Kidney (tissue), 14 donors: ENCODE data around the gene CXorf38. TPM values are rescaled to one million over a fixed set of nuclear protein-coding genes. Genes with fewer than 3 reads are reported as not detected.

Experiments used
- DNase-seq, 5 donors: peaks; one replicate each; pipeline ENCODE4 v3.0.0-alpha.2; 2013 to 2020
- FAIRE-seq: peaks from 2 replicates; lab custom pipeline; 2012; peaks lifted over from hg19 to GRCh38; lab: Jason Lieb, UNC
- H3K27ac ChIP-seq, 2 donors: one replicate each; pipeline ENCODE4 v1.7.0; 2013; ENCODE audit warnings: low read depth in 2 of 2, low read length in 2 of 2, inconsistent platforms in 1 of 2
- H3K27me3 ChIP-seq: one replicate; pipeline ENCODE4 v1.7.1; 2013; ENCODE audit warnings: low read length, inconsistent platforms; ENCODE audit not compliant: control insufficient read depth, insufficient read depth
- H3K36me3 ChIP-seq, 3 donors: one replicate each; pipeline versions ENCODE4 v1.7.0 to v1.7.1; 2013; ENCODE audit warnings: low read length in 3 of 3, control low read depth in 1 of 3, inconsistent platforms in 1 of 3; ENCODE audit not compliant: insufficient read depth in 3 of 3, control insufficient read depth in 2 of 3
- H3K4me1 ChIP-seq, 3 donors: one replicate each; pipeline versions ENCODE4 v1.7.0 to v1.7.1; 2013; ENCODE audit warnings: low read length in 3 of 3, inconsistent platforms in 1 of 3, low read depth in 1 of 3; ENCODE audit not compliant: control insufficient read depth in 2 of 3, insufficient read depth in 2 of 3
- H3K4me3 ChIP-seq, 3 donors: one replicate each; pipeline versions ENCODE4 v1.7.0 to v1.8.1; 2013; ENCODE audit warnings: low read length in 3 of 3, control low read depth in 1 of 3, inconsistent platforms in 1 of 3
- H3K9ac ChIP-seq, 3 donors: one replicate each; pipeline versions ENCODE4 v1.7.0 to v1.7.1; 2013; ENCODE audit warnings: low read length in 3 of 3, control low read depth in 1 of 3, inconsistent platforms in 1 of 3
- H3K9me3 ChIP-seq, 3 donors: one replicate each; pipeline versions ENCODE4 v1.7.0 to v1.7.1; 2013; ENCODE audit warnings: low read length in 3 of 3, control low read depth in 1 of 3, inconsistent platforms in 1 of 3; ENCODE audit not compliant: control insufficient read depth in 2 of 3, insufficient read depth in 1 of 3
- intact Hi-C: fragments of 100-400 bp; cut with DNase I; formaldehyde crosslinking; loops from one replicate; pipeline ENCODE4 v1.11.1; 2022
- polyA plus RNA-seq: library from polyadenylated mRNA; stranded (reverse); fragments of 350-450 nt; fragmentation: Illumina TruSeq; extraction: RNeasy Lipid Tissue Mini Kit (QIAGEN cat#74804); gene quantifications from one replicate; pipeline ENCODE4 v1.2.3, GENCODE V29; 2014; ENCODE audit warnings: low read depth, low replicate concordance; ENCODE audit not compliant: insufficient read depth
- total RNA-seq: library from RNA; stranded (reverse); fragmentation: NEBNext Ultra II Directional; extraction: Animal tissue kit (Norgen Biotek cat#: 25700); gene quantifications from one replicate; pipeline ENCODE4 v1.2.1, GENCODE V29; 2021
- TF ChIP-seq, protein P1 (sequence below): IDR thresholded peaks from 3 replicates; pipeline ENCODE4 v1.5.1; 2012; ENCODE audit warnings: mild to moderate bottlenecking, moderate library complexity, borderline replicate concordance; ENCODE audit not compliant: insufficient read depth; ENCODE audit errors: extremely low read depth
- donor health status: control.
- donor health status: control.
- donor health status: control.
- donor health status: control.
- donor health status: control.
- donor health status: DM: yes; HTN: yes; CAD: no.
- donor health status: Normal renal cell carcinoma (clear cell type).

Gene CXorf38
- total and polyA plus RNA-seq, 2 donors from 2014 or later: 6.3 to 19.3 TPM

DNA sequence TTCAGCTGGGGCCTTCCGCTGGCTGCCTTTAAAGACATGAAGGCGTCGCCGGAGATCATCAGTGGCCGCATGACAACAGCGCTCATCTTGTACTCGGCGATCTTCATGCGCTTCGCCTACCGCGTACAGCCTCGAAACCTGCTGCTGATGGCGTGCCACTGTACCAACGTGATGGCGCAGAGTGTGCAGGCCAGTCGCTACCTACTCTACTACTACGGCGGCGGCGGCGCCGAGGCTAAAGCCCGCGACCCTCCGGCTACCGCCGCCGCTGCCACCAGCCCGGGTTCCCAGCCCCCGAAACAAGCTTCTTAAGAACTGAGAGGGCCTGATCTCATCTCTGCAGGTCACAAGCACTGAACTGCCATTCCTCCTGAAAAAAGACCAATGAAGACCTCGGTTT is 23.7 kb downstream of the CXorf38 start:
- DNase-seq: no peak
- Histone ChIP-seq H3K4me3 (no peak overlapping the region), H3K27ac (no peak overlapping the region), H3K9me3 (no peaks in the 10 kb centered on the region), H3K4me1 (peaks cover 0 to 4% (median 0%) of the 10 kb centered on the region in 3 donors), H3K36me3 (peaks cover 0 to 6% (median 3%) of the 10 kb centered on the region in 3 donors), H3K9ac (no peak overlapping the region), H3K27me3 (peaks cover 2% of the 10 kb centered on the region)
- intact Hi-C loops: no loop called here
- FAIRE-seq: no peak
- TF ChIP-seq, protein P1, sequence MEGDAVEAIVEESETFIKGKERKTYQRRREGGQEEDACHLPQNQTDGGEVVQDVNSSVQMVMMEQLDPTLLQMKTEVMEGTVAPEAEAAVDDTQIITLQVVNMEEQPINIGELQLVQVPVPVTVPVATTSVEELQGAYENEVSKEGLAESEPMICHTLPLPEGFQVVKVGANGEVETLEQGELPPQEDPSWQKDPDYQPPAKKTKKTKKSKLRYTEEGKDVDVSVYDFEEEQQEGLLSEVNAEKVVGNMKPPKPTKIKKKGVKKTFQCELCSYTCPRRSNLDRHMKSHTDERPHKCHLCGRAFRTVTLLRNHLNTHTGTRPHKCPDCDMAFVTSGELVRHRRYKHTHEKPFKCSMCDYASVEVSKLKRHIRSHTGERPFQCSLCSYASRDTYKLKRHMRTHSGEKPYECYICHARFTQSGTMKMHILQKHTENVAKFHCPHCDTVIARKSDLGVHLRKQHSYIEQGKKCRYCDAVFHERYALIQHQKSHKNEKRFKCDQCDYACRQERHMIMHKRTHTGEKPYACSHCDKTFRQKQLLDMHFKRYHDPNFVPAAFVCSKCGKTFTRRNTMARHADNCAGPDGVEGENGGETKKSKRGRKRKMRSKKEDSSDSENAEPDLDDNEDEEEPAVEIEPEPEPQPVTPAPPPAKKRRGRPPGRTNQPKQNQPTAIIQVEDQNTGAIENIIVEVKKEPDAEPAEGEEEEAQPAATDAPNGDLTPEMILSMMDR: no peak

DNA sequence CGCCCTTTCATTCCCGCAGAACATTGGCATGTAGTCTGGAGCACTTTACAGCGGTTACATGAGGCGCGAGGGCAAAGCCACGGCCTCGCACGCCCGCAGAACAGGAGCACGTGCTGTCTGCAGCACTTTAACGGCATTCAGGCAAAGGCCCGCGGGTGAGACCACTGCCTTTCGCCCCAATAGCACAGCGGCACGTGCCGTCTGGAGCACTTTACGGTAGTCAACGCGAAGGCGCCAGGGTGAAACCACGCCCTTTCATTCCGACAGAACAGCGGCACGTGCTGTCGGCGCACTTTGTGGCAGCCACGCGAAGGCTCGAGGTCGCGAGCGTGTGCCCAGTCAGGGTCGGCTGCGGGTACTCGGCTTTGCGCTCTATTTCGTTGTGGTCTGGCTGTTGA is 24.2 kb downstream of the CXorf38 start, which contains the start of gene MPC1L:
Gene MPC1L (plus strand): TSS at position 290 of the 398 bp plus-strand sequence. CDS start 138 bp downstream, outside the sequence.
- H3K9me3 ChIP-seq: no peaks in the 10 kb centered on the region
- TF ChIP-seq, protein P1: no peak
- no peak within 1 kb of the TSS for H3K9ac ChIP-seq
- FAIRE-seq (no peak), DNase-seq (no peak)
- peaks cover 2% of the 10 kb centered on the region for H3K27me3 ChIP-seq
- H3K4me1 ChIP-seq: peaks cover 0 to 4% (median 0%) of the 10 kb centered on the region in 3 donors
- H3K27ac ChIP-seq: no peak within 1 kb of the TSS
- intact Hi-C loops: no loop called here
- peak within 1 kb of the TSS in 2 of 3 donors; percentile 17 to 34 for H3K4me3 ChIP-seq
- peaks cover 0 to 3% (median 0%) of the 10 kb centered on the region in 3 donors for H3K36me3 ChIP-seq

DNA sequence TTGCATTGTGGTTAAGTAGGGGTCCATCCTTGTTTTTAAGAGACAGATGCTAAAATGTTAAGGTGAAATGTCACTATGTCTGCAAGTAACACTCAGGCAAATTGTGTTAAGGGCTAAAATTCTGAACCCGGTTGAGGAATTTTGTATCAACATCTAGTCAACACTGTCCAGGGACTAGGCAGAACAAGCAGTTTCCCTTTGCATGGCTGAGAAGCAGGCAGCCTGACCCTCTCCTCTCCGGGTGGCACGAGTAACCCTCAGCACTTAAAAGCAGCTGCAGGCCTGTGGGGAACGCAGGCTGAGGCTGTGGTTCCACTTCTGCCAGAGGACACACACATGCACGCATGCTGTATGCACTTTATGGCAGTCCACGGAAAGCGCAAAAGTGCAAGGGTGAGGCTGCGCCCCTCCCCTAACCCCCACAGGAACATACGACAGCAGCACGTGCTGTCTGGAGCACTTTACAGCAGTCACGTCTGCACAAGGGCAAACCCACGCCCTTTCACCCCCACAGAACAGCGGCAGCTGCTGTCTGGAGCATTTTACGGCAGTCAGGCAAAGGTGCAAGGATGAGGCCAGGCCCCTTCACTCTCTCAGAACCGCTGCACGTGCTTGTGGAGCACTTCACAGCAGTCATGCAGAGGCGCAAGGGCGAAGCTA is 24.8 kb downstream of the CXorf38 start:
- Histone ChIP-seq H3K9ac (no peak overlapping the region), H3K36me3 (peaks cover 0 to 2% (median 0%) of the 10 kb centered on the region in 3 donors), H3K4me3 (peak overlapping the region in 2 of 3 donors; percentile 17 to 34), H3K4me1 (peaks cover 0 to 4% (median 0%) of the 10 kb centered on the region in 3 donors), H3K27me3 (peaks cover 2% of the 10 kb centered on the region), H3K27ac (no peak overlapping the region), H3K9me3 (no peaks in the 10 kb centered on the region)
- TF ChIP-seq, protein P1: no peak
- FAIRE-seq (no peak), DNase-seq (peak in 4 of 5 donors; percentile 3 to 40 (median 17))
- intact Hi-C loops: no loop called here
